ENCODE measurements around the gene CRLF1.

CRLF1 gene

DNA sequence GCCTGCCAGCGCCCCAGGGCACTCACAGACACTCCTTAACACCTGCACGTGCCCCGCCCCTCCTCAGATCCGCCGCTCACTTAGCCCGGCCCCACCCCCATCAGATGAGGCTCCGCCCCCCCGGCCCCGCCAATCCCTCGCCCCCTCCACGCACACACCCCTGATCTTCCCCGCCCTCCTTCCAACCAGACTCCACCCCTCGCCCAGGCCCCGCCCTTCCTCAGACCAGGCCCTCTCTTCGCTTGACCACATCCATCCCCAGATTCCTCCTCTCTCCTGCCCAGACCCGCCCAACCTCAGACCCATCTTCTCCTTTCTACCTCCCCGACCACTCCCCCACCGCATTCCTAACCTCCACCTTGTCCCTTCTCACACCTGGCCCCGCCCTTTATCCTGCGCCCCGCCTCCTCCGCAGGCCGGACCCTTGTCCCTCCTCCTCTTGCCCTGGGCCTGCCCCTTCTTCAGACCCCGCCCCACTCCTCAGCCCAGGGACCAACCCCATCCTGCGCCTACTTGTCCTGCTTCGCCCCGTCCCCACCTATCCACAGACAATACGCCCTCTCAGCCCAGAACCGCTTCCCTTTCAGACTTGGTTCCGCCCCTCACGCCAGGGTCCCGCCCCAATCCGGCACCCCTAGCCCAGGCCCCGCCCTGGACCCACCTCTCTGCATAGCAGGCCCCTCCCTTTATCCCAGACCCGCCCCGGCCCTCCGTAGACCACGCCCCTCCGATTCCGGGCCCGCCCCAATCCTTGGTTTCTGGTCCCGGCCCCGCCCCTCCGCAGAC lies 29.8 kb upstream of the CRLF1 start:
- DNase-seq = peak; percentile 87 to 92

DNA sequence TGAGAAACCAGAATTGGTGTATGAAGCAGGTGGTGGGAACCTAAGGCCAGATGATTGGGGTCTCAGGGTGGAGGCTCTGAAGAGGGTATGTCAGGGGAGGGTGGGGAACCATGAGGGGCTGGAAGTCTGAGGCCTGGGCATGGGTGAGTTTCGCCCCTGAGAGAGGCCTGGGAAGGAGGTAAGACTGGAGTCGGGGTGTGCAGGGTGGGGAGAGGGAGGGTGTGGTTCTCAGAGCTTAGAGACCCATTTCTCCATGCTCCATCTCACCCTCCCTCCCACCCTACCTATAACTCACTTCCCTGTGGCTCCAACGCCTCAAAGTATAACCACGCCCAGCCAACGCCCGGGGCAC lies 29.2 kb upstream of the CRLF1 start:
- DNase-seq = no peak

GRCh38 chr19:18634612-18635297 lies 28.2 kb upstream of the CRLF1 start:
- DNase-seq = peak in 1 of 2 experiments; percentile 59

DNA sequence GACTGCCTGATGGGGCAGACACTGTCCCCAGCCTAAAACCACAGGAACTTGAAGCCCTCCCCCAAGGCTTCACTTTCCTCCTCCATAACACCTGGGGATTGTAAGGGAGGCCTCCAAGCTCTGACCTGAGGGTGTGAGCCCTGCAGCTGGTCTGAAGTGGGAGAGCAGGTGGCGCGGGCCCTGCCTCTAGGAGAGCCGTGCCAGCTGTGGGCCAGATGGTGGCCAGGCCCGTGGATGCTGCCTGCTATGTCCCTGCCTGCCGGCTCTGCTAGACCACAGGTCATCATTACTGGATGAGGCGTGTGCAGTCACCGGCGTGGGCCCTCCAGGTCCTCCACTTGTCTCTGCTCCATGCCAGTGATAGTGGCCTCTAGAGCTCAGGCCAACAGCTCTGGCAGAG lies 26.7 kb upstream of the CRLF1 start:
- peak; percentile 92 to 96 for DNase-seq

DNA sequence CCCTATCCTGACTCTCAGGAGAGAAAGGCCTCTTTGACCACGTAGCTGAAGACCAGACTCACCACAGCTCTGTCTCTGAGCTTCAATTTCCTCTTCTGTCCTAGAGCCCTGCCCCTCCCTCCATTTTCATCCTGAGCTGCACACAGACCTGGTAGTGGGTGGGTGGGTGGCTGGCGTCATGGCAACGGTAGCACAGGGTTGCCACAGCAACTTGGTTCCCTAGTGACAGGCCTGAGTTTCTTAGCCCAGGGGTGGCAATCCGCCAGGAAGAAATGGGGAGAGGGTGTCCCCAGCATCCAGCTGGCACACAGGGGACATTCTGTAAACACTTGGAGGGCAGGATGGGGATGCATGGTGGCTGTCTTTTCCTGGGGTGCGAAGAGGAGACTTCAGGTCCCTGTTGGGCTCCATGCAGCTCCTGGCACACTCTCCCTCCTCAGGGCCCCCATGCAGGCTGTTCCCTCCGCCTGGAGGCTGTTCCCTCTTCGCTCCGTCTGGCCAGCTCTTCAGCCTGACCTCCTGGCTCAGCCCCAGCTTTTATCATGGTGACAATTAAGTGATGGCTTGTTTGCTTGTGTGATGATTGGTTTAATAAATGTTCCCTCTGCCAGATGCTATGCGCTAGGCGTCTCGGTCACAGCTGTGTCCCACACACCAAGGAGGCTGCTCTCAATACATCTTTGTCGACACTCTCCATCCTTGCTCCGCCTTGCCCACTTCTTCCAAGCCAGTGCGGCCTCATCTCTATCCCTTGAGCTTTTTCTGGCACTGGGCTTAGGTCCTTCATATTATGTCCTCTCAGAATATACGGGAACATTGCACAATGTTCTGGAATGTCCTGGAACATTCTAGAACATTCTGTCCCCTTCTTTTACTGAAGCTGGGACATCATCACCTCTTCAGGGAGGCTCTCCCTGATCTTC lies 22.8 kb upstream of the CRLF1 start:
- peak in 1 of 2 experiments; percentile 48 for DNase-seq

- DNase-seq = peak in 1 of 2 experiments; percentile 77
These were observed 20.3 kb upstream of the CRLF1 start for GRCh38 chr19:18626906-18627305.

- no peak for DNase-seq
These were observed 14.3 kb upstream of the CRLF1 start for GRCh38 chr19:18620902-18621301.

GRCh38 chr19:18620311-18620710 lies 13.7 kb upstream of the CRLF1 start:
- no peak for DNase-seq

- no peak for DNase-seq
These were observed 11.6 kb upstream of the CRLF1 start for GRCh38 chr19:18618236-18618635.

- DNase-seq = no peak
These were observed 11.0 kb upstream of the CRLF1 start for GRCh38 chr19:18617562-18617961.

GRCh38 chr19:18616023-18616422 lies 9.4 kb upstream of the CRLF1 start:
- no peak for DNase-seq

GRCh38 chr19:18613589-18614234 lies 7.1 kb upstream of the CRLF1 start:
- peak in 1 of 2 experiments; percentile 64 for DNase-seq

- DNase-seq = no peak
These were observed 6.4 kb upstream of the CRLF1 start, which contains the start of gene TMEM59L for GRCh38 chr19:18612772-18613588. Gene TMEM59L, plus strand, starts transcription at chr19:18612870. Its CDS starts 89 bp downstream, at chr19:18612959.

DNA sequence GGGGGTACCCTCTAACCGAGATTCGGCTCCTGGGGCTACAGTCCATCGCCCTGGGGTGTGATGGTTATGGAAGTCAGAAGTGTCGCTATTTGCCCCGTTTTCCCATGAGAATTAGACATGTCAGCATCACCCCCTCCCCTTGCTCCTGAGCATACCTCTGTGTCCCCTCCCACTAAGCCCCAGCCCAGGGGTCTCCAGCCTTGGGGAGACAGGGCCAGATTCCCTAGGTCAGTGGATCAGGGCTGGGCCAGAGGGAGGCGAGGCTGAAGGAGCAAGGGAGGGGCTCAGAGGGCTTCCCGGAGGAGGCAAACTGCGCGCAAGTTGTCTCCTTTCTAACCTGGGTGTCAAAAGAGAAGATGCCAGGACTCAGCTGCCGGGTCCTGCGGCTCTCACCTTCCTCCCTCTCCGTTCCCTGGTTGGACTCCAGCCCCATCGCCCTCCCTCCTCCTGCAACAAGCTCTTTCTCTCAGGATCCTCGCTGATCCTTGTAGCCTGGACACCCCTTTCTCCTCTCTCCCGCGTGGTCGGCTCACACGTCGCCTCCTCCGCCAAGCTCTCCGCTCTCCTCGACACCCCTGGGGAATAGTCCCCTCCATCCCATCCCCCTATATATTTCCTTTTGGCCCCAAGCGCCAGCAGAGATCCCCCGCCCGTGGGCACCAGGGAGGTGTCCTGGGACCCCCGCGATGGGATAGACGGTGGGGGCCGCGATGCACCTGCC lies 5.6 kb upstream of the CRLF1 start:
- peak in 1 of 2 experiments; percentile 41 for DNase-seq

DNA sequence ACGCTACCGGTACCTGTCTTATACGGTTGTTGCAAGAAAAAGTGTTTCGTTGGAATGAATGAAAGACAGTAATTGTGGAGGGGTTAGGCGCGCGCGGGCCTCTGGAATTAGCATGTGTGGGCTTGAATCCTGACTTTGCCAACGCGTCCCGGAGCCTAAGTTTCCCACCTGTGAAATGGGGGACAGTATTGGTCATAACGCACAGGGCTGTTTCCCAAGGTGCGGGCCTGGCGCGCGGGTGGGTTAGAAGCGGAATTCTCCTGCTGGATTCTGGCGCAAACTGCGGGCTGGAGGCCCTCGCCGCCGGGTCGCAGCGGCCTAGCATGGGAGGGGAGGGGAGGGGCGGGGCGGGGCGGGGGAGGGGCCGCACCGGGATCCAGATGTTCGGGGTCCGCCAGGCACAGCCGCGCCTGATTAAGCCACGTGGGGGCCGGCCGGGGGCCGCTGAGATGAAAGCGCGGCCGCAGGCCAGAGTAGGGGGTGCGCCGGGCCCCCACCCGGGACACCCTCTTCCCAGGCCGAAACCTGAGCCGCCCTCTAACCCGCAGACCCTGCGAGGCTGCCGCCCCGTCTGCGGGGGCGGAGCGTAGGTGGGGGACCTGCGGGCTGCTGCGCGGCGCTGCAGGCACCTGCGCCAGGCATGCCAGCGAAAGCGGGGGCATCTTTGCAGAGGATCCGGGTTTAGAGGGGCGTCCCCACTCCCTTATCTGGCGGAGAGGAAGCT lies 4.9 kb upstream of the CRLF1 start:
- no peak for DNase-seq

DNA sequence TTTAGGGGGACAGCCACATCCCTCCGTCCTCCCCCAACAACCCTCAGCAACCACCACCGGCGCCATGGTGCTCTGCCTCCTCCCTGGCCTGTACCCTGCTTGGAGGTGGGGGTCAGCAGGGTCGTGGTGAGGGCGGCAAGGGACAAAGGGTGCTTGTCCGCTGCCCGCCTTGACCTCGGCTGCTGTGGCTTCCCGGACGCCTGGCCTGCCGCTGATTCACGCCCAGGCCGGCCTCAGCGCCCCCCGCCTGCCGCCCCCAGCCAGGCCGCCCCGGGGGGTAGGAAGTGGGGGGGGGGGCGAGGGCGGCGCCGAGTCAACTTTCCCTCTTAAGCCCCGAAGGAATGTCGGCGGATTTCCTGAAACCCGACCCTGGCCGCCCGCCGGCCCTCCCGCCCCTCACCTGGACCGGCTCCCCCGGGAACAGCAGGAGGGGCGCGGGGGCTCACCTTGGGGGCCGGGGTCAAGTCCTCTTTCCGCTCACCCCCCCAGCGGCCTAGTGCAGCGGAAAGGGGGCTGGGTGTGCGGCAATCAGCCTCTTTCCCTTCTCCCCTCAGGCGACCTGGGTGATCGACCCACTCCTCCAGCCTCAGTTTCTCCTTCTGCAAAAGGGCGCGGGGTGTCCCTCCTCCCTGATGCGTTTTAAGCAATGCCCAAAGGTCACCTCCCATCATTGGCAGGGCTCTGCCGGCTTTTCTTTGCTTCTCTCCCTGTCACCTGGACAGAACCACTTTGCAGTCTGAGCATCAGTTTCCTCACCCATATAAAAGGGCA lies 4.1 kb upstream of the CRLF1 start:
- DNase-seq = no peak

DNA sequence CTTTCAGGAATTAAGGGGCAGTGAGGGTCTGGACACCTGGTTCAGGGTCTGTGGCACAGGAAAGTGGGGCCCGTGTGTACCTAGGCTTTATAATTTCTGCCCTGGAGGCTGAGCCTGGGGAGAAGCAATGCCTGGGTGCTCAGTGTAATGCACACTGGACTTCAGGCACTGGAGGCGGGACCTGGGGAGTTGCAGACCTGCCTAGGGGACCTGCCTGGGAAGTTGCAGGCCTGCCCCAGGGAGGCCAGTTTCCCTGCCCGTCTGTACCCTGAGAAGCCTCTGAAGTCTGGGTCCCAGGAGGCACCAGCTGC lies 3.6 kb upstream of the CRLF1 start:
- DNase-seq = no peak

DNA sequence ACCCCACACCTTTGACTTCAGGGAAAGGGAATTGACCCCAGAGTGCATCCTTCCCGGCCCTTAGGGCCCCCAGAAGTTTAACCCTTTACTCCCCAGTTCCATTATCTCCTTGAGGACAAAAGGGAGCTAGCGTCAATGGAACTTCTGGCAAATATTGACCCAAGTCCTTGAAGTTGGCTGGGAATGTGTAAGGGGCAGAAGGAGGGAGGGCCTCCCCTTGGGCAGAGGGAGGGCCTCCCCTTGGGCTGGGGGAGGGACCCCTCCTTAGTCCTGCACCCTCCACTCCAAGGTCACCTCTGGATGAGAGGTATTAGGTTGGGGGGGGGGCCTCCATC lies 3.1 kb upstream of the CRLF1 start:
- no peak for DNase-seq

GRCh38 chr19:18608805-18609716 lies 2.5 kb upstream of the CRLF1 start:
- DNase-seq = no peak

Data from NCI-H524 (cell line).